NCI-H1092 treated with DMSO at 0.1 percent for 48 hours (cell line): ENCODE results near the gene PRKAR1B.

Source experiments
- DNase-seq: peaks from one replicate; lab custom pipeline; 2025; lab: John Stamatoyannopoulos, UW

Gene PRKAR1B

GRCh38 chr7:601595-602340, 125.3 kb downstream of the PRKAR1B start:
- DNase-seq: no peak

GRCh38 chr7:601036-601594, 126.0 kb downstream of the PRKAR1B start:
- DNase-seq: no peak

- DNase-seq: no peak
Measured at GRCh38 chr7:600149-601035, 126.7 kb downstream of the PRKAR1B start.

GRCh38 chr7:598899-599298, 128.2 kb downstream of the PRKAR1B start:
- no peak for DNase-seq

- DNase-seq: no peak
Measured at GRCh38 chr7:597348-598178, 129.5 kb downstream of the PRKAR1B start.

GRCh38 chr7:596819-597182, 130.3 kb downstream of the PRKAR1B start:
- no peak for DNase-seq

GRCh38 chr7:596071-596818, 130.8 kb downstream of the PRKAR1B start:
- no peak for DNase-seq

GRCh38 chr7:595621-596010, 131.5 kb downstream of the PRKAR1B start:
- DNase-seq: no peak

GRCh38 chr7:594920-595620, 132.0 kb downstream of the PRKAR1B start:
- DNase-seq: no peak

GRCh38 chr7:594212-594913, 132.7 kb downstream of the PRKAR1B start:
- no peak for DNase-seq

GRCh38 chr7:593324-594115, 133.6 kb downstream of the PRKAR1B start:
- DNase-seq: no peak

GRCh38 chr7:591856-592628, 135.0 kb downstream of the PRKAR1B start:
- DNase-seq: no peak

- no peak for DNase-seq
Measured at GRCh38 chr7:590731-591551, 136.1 kb downstream of the PRKAR1B start.

- no peak for DNase-seq
Measured at GRCh38 chr7:589781-590575, 137.1 kb downstream of the PRKAR1B start.

- no peak for DNase-seq
Measured at GRCh38 chr7:587767-588166, 139.3 kb downstream of the PRKAR1B start.

GRCh38 chr7:586494-586893, 140.6 kb downstream of the PRKAR1B start:
- DNase-seq: no peak

GRCh38 chr7:585873-586272, 141.2 kb downstream of the PRKAR1B start:
- no peak for DNase-seq
